ENCODE results near the gene NRIP2.

DNA sequence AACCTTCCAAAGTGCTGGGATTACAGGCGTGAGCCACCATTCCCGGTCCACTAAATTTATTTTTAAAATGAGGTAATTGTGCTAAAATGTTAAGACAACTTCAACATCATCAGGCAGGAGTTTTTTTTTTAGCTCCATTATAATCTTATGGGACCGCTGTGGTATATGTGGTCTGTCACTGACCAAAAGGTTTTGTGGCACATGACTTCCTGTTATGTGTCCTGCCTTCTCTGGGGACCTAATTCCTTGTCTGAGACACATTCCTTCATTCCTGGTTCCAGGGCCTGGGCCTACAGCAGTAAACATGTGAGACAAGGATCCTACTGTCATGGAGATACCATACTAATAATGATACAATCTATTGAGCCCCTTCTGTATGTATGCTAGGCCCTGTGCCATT, 17.1 kb upstream of the NRIP2 start:
- TF ChIP-seq CTCF (IDR thresholded peaks at IDR 0.05; ENCODE audit: low read depth, low read length, poor library complexity, severe bottlenecking) = no peak
- no peak for TF ChIP-seq EZH2phosphoT487 (IDR thresholded peaks at IDR 0.05; ENCODE audit: borderline replicate concordance, low read length)
